Measurements from ENCODE around the gene NTM.

NTM gene

GRCh38 chr11:131944736-131945135, 574.3 kb downstream of the NTM start:
- no peak for DNase-seq

- DNase-seq, result no peak
These were observed 575.3 kb downstream of the NTM start for GRCh38 chr11:131945706-131946105.

GRCh38 chr11:131947511-131947910, 577.1 kb downstream of the NTM start:
- no peak for DNase-seq

- DNase-seq, result no peak
These were observed 580.7 kb downstream of the NTM start for GRCh38 chr11:131951121-131951520.

GRCh38 chr11:131954146-131954545, 583.7 kb downstream of the NTM start:
- DNase-seq, result no peak

- DNase-seq, result no peak
These were observed 585.5 kb downstream of the NTM start for GRCh38 chr11:131955904-131956303.

GRCh38 chr11:131957201-131957600, 586.8 kb downstream of the NTM start:
- no peak for DNase-seq

GRCh38 chr11:131957875-131958274, 587.5 kb downstream of the NTM start:
- no peak for DNase-seq

- DNase-seq, result no peak
These were observed 592.4 kb downstream of the NTM start for GRCh38 chr11:131962818-131963217.

- no peak for DNase-seq
These were observed 594.5 kb downstream of the NTM start for GRCh38 chr11:131964698-131965483.

- DNase-seq, result no peak
These were observed 595.1 kb downstream of the NTM start for GRCh38 chr11:131965504-131965903.

- no peak for DNase-seq
These were observed 596.3 kb downstream of the NTM start for GRCh38 chr11:131966667-131967066.

GRCh38 chr11:131969261-131969660, 598.8 kb downstream of the NTM start:
- DNase-seq, result no peak

GRCh38 chr11:131973061-131973460, 602.6 kb downstream of the NTM start:
- DNase-seq, result no peak

GRCh38 chr11:131975619-131976018, 605.2 kb downstream of the NTM start:
- DNase-seq, result no peak

GRCh38 chr11:131976021-131976420, 605.6 kb downstream of the NTM start:
- DNase-seq, result no peak

GRCh38 chr11:131977231-131977630, 606.8 kb downstream of the NTM start:
- DNase-seq, result peak in 10 of 51 donors; percentile 5 to 33 (median 15)

- no peak for DNase-seq
These were observed 607.4 kb downstream of the NTM start for GRCh38 chr11:131977854-131978253.

GRCh38 chr11:131978351-131978750, 607.9 kb downstream of the NTM start:
- DNase-seq, result no peak

- no peak for DNase-seq
These were observed 608.9 kb downstream of the NTM start for GRCh38 chr11:131979364-131979763.

- DNase-seq, result no peak
These were observed 609.8 kb downstream of the NTM start for GRCh38 chr11:131980199-131980598.

GRCh38 chr11:131980888-131981668, 610.7 kb downstream of the NTM start:
- peak in 1 of 51 donors; percentile 21 for DNase-seq

- DNase-seq, result no peak
These were observed 611.7 kb downstream of the NTM start for GRCh38 chr11:131982154-131982553.
